ENCODE results near the gene ESRRB.

Gene ESRRB

GRCh38 chr14:76375947-76376404 lies at the start of gene ESRRB:
Gene ESRRB, plus strand, starts transcription at chr14:76376137. Its CDS starts 265 bp downstream, at chr14:76376402.
- TF ChIP-seq CTCF (IDR thresholded peaks at IDR 0.05; ENCODE audit: extremely low read depth, missing control alignments), result no peak
- no peak for DNase-seq (ENCODE audit: low spot score)

- no peak for DNase-seq (ENCODE audit: low spot score)
- TF ChIP-seq CTCF (IDR thresholded peaks at IDR 0.05; ENCODE audit: extremely low read depth, missing control alignments), result no peak
Observed at GRCh38 chr14:76326918-76327689, 48.8 kb upstream of the ESRRB start.

GRCh38 chr14:76328457-76329137 lies 47.3 kb upstream of the ESRRB start:
- no peak for TF ChIP-seq CTCF (IDR thresholded peaks at IDR 0.05; ENCODE audit: extremely low read depth, missing control alignments)
- DNase-seq (ENCODE audit: low spot score), result no peak

GRCh38 chr14:76329154-76329928 lies 46.6 kb upstream of the ESRRB start:
- DNase-seq (ENCODE audit: low spot score), result no peak
- no peak for TF ChIP-seq CTCF (IDR thresholded peaks at IDR 0.05; ENCODE audit: extremely low read depth, missing control alignments)

GRCh38 chr14:76329951-76330350 lies 46.0 kb upstream of the ESRRB start:
- DNase-seq (ENCODE audit: low spot score), result no peak
- no peak for TF ChIP-seq CTCF (IDR thresholded peaks at IDR 0.05; ENCODE audit: extremely low read depth, missing control alignments)

- TF ChIP-seq CTCF (IDR thresholded peaks at IDR 0.05; ENCODE audit: extremely low read depth, missing control alignments), result no peak
- no peak for DNase-seq (ENCODE audit: low spot score)
Observed at GRCh38 chr14:76330411-76331327, 45.3 kb upstream of the ESRRB start.

Measured in GM20000 (cell line).